ENCODE measurements around the gene TEX11.

DNA sequence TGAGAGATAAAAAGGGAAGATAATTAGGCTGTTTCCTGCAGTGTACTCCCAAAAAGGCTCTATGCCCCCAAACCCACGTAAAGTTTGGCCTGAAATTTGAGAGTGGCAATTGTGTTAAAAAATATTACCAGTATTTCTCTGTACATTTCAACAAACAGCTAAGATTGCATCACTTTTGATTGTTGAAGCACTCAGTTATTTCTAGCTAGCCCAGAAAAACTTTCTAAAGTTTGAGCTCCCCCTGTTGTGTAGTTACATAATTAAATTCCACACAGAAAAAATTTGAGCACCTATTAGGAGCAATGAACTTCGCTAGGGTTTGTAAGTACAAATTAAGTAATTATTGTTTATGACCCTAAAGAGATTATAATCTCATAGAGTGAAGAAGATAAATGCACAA, 354.4 kb downstream of the TEX11 start:
- TF ChIP-seq, protein P1, sequence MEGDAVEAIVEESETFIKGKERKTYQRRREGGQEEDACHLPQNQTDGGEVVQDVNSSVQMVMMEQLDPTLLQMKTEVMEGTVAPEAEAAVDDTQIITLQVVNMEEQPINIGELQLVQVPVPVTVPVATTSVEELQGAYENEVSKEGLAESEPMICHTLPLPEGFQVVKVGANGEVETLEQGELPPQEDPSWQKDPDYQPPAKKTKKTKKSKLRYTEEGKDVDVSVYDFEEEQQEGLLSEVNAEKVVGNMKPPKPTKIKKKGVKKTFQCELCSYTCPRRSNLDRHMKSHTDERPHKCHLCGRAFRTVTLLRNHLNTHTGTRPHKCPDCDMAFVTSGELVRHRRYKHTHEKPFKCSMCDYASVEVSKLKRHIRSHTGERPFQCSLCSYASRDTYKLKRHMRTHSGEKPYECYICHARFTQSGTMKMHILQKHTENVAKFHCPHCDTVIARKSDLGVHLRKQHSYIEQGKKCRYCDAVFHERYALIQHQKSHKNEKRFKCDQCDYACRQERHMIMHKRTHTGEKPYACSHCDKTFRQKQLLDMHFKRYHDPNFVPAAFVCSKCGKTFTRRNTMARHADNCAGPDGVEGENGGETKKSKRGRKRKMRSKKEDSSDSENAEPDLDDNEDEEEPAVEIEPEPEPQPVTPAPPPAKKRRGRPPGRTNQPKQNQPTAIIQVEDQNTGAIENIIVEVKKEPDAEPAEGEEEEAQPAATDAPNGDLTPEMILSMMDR (conservative IDR thresholded peaks at IDR 0.05; ENCODE audit: low read length): peak; percentile 53
- TF ChIP-seq EZH2phosphoT487 (IDR thresholded peaks at IDR 0.05; ENCODE audit: borderline replicate concordance): no peak
